Stimulated activated CD4-positive, alpha-beta T cell treated with anti-CD3 and anti-CD28 coated beads, Interleukin-4, amount 100 ng/mL, for 48 hours (primary cell): ENCODE results near the gene ARHGAP26.

Source experiments
- DNase-seq, 2 donors: peaks; one replicate each; pipeline ENCODE4 v3.0.0-alpha.2; 2020; ENCODE audit warnings: low read depth in 2 of 2

The ARHGAP26 gene

GRCh38 chr5:142828797-142829535 lies 58.8 kb downstream of the ARHGAP26 start:
- no peak for DNase-seq

- no peak for DNase-seq
Observed at GRCh38 chr5:142829801-142830220, 59.6 kb downstream of the ARHGAP26 start.

- DNase-seq, result no peak
Observed at GRCh38 chr5:142830241-142831008, 60.2 kb downstream of the ARHGAP26 start.

GRCh38 chr5:142831009-142831383 lies 60.8 kb downstream of the ARHGAP26 start:
- DNase-seq, result no peak

GRCh38 chr5:142832263-142832662 lies 62.1 kb downstream of the ARHGAP26 start:
- no peak for DNase-seq

GRCh38 chr5:142833517-142834449 lies 63.6 kb downstream of the ARHGAP26 start:
- DNase-seq, result no peak

GRCh38 chr5:142834504-142834903 lies 64.3 kb downstream of the ARHGAP26 start:
- no peak for DNase-seq

- DNase-seq, result no peak
Observed at GRCh38 chr5:142835540-142835939, 65.4 kb downstream of the ARHGAP26 start.

- DNase-seq, result no peak
Observed at GRCh38 chr5:142836048-142836447, 65.9 kb downstream of the ARHGAP26 start.

GRCh38 chr5:142837081-142837725 lies 67.0 kb downstream of the ARHGAP26 start:
- DNase-seq, result no peak

- DNase-seq, result no peak
Observed at GRCh38 chr5:142838845-142839244, 68.7 kb downstream of the ARHGAP26 start.

- DNase-seq, result no peak
Observed at GRCh38 chr5:142839711-142840346, 69.7 kb downstream of the ARHGAP26 start.

GRCh38 chr5:142840575-142840974 lies 70.4 kb downstream of the ARHGAP26 start:
- no peak for DNase-seq

- no peak for DNase-seq
Observed at GRCh38 chr5:142841511-142842265, 71.5 kb downstream of the ARHGAP26 start.

- no peak for DNase-seq
Observed at GRCh38 chr5:142842994-142843905, 73.1 kb downstream of the ARHGAP26 start.

- no peak for DNase-seq
Observed at GRCh38 chr5:142844866-142845265, 74.7 kb downstream of the ARHGAP26 start.

GRCh38 chr5:142845402-142845921 lies 75.3 kb downstream of the ARHGAP26 start:
- DNase-seq, result no peak

- DNase-seq, result no peak
Observed at GRCh38 chr5:142845954-142846398, 75.8 kb downstream of the ARHGAP26 start.

- no peak for DNase-seq
Observed at GRCh38 chr5:142846406-142846805, 76.2 kb downstream of the ARHGAP26 start.
